RWPE1 (cell line): ENCODE results near the gene TRABD2B.

Experiments used
- CTCF ChIA-PET: fragments of 350-600 bp; sonication (Branson Sonifier 250); formaldehyde crosslinking; extraction: SDS; loops from one replicate; lab custom pipeline; 2021; lab: Yijun Ruan, JAX
- POLR2A ChIA-PET: fragments of 400-600 bp; formaldehyde crosslinking; extraction: SDS; loops from one replicate; lab custom pipeline; 2020; ENCODE audit warnings: antibody characterized with exemption; ENCODE audit not compliant: low non-redundant PET; lab: Yijun Ruan, JAX
- DNase-seq: peaks from one replicate; pipeline ENCODE4 v3.0.0; 2012; ENCODE audit warnings: low spot score
- H3K27ac ChIP-seq: fragments of 450-650 bp; 2 replicates; pipeline ENCODE4 v1.5.1; 2017
- CTCF ChIP-seq: fragments of 450-650 bp; conservative IDR thresholded peaks from 2 replicates; pipeline ENCODE4 v1.5.1; 2017; ENCODE audit warnings: low read depth, mild to moderate bottlenecking

The TRABD2B gene

DNA sequence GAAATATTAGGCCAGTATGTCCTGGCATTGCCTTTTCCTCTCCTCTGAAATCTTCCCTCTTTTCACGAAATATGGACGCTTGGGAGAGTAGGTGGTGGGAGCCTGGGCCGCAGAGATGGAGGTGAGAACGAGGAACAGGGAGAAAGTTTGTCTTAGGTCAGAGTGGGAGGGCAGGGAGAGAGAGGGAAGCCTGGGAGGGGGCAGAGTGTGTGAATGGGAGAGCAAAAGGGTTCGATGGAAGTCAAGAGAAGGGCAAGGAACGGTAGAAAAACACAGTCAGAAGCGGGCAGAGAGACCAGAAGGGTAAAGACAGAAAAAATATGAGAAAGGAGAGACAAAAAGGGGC lies 1.2 kb downstream of the TRABD2B start:
- CTCF ChIA-PET = interaction anchor here (2.2 kb wide), 1 partner anchor 72 kb away, joined by 11 read pairs; no protein-coding TSS in a partner anchor
- H3K27ac ChIP-seq = peak overlapping the region; percentile 83
- POLR2A ChIA-PET = no interaction called here
- no peak for DNase-seq
- TF ChIP-seq CTCF = no peak

DNA sequence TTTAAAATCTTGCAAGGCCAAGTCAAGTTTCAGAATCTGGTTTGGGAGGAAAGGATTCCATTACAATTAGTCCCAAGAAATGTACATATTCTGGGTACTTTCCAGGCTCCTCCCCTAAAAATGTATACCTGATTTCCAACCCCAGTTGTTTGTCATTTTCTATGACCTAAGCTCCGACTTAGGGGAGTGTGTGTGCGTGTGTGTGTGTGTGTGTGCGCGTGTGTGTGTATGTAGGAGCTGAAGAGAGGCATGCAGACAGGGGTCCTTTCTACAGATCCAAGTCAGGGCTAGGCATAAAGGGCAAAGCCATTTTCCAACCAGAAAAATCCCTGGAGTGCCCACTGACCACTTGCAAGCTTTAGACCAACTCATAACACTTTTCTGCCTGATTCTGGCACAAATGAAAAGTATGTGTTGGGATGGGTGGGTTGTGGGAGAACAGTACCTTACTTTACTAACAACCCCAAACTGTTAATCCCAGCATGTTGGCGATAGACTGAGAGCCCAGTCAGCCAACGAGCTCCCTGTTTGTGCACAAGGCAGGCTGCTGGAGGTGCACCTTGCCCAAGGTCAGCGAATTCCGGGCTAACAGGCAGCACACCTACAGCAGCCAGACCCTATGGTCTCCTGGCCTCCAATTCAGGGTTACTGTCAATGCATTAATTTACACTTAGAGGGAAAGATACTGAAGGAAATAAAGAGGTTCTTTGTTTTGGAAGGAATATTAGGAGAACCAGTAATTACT lies 1.7 kb downstream of the TRABD2B start:
- CTCF ChIA-PET = no interaction called here
- POLR2A ChIA-PET = interaction anchor here (0.6 kb wide), 1 partner anchor 576 kb away, joined by 3 read pairs; no protein-coding TSS in a partner anchor
- no peak overlapping the region for H3K27ac ChIP-seq
- TF ChIP-seq CTCF = no peak
- DNase-seq = peak; percentile 40

DNA sequence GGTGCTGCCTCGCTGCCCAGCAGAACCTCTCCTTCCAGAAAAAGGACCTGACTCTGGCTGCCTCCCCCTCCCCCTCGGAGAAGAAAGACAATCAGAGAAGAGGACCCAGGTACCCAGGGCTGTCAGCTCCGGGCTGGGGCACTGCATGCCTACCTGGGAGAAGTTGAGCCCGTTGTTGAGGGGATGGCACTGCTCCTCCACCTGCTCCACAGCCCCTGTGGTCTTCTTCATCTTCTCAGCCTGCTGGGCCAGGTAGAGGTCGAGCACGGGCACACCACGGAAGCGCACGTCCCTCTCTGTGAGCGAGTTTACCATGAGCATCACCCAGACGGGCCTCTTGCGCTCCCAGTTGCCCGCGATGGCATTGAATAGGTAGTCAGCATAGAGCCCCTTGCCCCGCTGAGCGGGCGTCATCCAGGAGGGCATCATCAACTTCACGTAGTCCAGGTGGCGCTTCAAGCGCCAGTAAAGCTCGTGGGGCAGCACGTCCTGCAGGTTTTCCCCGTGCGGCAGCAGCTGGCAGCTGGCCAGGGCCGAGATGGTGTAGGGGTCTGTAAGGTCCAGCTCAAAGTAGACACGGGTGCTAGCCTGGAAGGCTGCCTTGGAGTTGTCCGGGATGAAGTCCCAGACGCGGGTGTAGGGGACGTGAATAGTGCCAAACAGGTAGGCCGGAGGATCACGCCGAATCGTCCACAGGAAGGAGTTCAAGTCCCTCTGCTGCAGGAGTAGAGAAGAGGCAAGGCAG lies 3.1 kb downstream of the TRABD2B start:
- no peak overlapping the region; the same call in 1 of the 2 replicates for H3K27ac ChIP-seq
- CTCF ChIA-PET = no interaction called here
- TF ChIP-seq CTCF = no peak
- POLR2A ChIA-PET = no interaction called here
- no peak for DNase-seq

DNA sequence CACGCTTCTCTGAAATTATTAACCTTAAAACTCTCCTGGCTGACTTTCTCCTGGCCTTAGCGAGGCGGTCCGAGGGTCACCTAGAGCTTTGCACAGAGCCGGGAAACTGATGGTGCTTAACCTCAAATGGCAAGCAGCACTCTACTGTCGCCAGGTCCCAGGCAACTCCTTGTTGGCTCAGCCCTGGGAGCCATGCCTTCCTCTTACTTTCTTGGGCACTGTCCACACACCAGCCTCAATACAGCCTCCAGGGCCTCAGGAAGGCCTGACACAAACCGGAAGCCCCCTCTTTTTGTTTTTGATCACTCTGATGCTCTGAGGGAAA lies 3.8 kb downstream of the TRABD2B start:
- no peak overlapping the region for H3K27ac ChIP-seq
- CTCF ChIA-PET = interaction anchor here (0.6 kb wide), 1 partner anchor 14 kb away, joined by 3 read pairs; no protein-coding TSS in a partner anchor
- DNase-seq = no peak
- POLR2A ChIA-PET = no interaction called here
- no peak for TF ChIP-seq CTCF

DNA sequence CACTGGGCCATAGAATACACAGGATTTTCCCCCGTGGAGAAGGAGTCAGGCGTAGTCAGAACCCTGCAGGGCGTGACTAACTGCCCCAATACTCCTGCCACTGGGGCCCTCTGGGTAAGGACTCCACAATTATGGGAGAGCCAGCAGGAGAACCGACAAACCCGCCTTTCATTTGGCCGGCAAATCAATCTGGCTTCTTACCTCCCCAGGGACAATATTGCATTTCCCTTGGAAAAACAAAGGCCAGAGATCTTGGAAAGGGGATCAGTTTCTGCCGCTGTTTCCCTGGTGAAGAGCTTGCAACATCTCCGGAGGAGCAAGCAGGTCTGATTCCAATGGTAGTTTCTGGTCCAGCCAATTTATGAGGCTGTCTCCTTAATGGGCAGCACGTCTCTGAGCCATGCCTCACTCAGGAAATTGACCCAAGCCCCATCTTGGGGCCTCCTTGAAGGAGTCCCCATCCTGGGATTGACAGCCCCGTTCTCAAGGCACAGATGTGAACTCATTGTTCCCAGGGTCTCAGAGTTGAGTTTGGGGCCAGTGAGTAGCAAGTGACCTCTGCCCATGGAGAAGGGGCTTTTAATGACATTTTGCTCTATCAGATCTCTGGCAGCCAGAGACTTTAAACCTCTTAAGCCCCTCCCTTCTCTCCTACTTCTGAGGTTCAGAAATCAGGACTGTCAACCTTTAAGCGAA lies 4.3 kb downstream of the TRABD2B start:
- ChIA-PET POLR2A (no interaction called here), CTCF (interaction anchor here (0.6 kb wide), 1 partner anchor 14 kb away, joined by 3 read pairs; no protein-coding TSS in a partner anchor)
- no peak for DNase-seq
- TF ChIP-seq CTCF = no peak
- H3K27ac ChIP-seq = no peak overlapping the region

DNA sequence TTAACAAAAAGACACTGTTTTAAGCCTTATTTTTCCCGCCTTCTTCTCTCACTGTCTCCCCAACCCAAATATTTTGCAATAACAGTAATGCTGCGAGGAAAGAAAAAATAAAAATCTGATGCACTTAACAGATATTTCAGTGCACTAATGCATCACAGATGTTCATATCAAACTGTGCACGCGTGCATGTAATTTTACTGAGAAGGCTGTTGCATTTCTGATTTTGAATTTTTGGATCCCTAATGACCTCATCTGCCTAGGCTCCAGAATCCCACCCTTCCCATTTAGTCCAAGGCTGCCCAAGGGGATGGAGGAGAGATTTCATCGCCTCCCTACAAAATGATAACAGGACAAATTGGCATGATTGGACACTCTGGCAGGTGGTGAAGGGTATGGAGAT lies 5.5 kb downstream of the TRABD2B start:
- no peak overlapping the region for H3K27ac ChIP-seq
- POLR2A ChIA-PET = no interaction called here
- DNase-seq = no peak
- TF ChIP-seq CTCF = no peak
- CTCF ChIA-PET = interaction anchor here (0.6 kb wide), 1 partner anchor 603 kb away, joined by 3 read pairs; no protein-coding TSS in a partner anchor
